GM12878 (cell line): Measurements from ENCODE around the gene LARGE1. TPM values are rescaled to one million over a fixed set of nuclear protein-coding genes. Genes with fewer than 3 reads are reported as not detected.

Experiments used
- ATAC-seq: fragments of 200-7000 bp; cut with Tn5 transposase; 3 replicates; pipeline ENCODE4 v1.9.1; 2020; ENCODE audit warnings: mild to moderate bottlenecking, moderate library complexity
- BruUV-seq: library from RNA; stranded (reverse); fragments of 400-500 nt; replicated peaks from 2 replicates; lab custom pipeline; 2021; lab: Mats Ljungman, UMichigan
- CTCF ChIA-PET: fragments of 300-600 bp; sonication (Branson Sonifier 250); formaldehyde crosslinking; extraction: SDS; loops from one replicate; lab custom pipeline; 2021; ENCODE audit warnings: inconsistent platforms; lab: Yijun Ruan, JAX
- POLR2A ChIA-PET: fragments of 350-600 bp; formaldehyde crosslinking; extraction: SDS; loops from one replicate; lab custom pipeline; 2021; ENCODE audit warnings: inconsistent platforms; lab: Charles Lee
- RAD21 ChIA-PET: fragments of 300-600 bp; sonication (Branson Sonifier 250); formaldehyde crosslinking; loops from one replicate; lab custom pipeline; 2023; ENCODE audit warnings: antibody characterized with exemption; ENCODE audit not compliant: unreplicated experiment; lab: Charles Lee
- SMC1A ChIA-PET: fragments of 300-600 bp; sonication (Branson Sonifier 250); formaldehyde crosslinking; loops from one replicate; lab custom pipeline; 2023; ENCODE audit not compliant: unreplicated experiment, uncharacterized antibody; lab: Charles Lee
- DNase-seq: peaks from one replicate; pipeline ENCODE4 v3.0.0-alpha.2; 2011; ENCODE audit warnings: low read depth, low spot score
- FAIRE-seq: peaks from 3 replicates; lab custom pipeline; 2011; peaks lifted over from hg19 to GRCh38; lab: Jason Lieb, UNC
- H2AFZ ChIP-seq: 2 replicates; pipeline ENCODE4 v1.6.0; 2011; ENCODE audit warnings: low read depth, low read length, control low read depth; ENCODE audit not compliant: control insufficient read depth
- H3K27ac ChIP-seq: 2 replicates; pipeline ENCODE4 v1.5.1; 2011; ENCODE audit warnings: control low read depth; ENCODE audit not compliant: control insufficient read depth, insufficient read depth
- H3K27me3 ChIP-seq, 2 experiments: replicated peaks in 1 of 2; 2 replicates each; pipeline versions ENCODE4 v1.6.0 to v1.6.1; 2011; ENCODE audit warnings: low read length in 1 of 2; ENCODE audit not compliant: control insufficient read depth in 2 of 2, insufficient read depth in 2 of 2
- H3K36me3 ChIP-seq, 2 experiments: 2 replicates each; pipeline ENCODE4 v1.5.1; 2011; ENCODE audit warnings: low read length in 1 of 2; ENCODE audit not compliant: control insufficient read depth in 2 of 2, insufficient read depth in 2 of 2
- H3K4me1 ChIP-seq: 2 replicates; pipeline ENCODE4 v1.6.1; 2011; ENCODE audit warnings: mild to moderate bottlenecking, low read length, moderate library complexity, mixed read lengths; ENCODE audit not compliant: control insufficient read depth, insufficient read depth
- H3K4me2 ChIP-seq: 2 replicates; pipeline ENCODE4 v1.6.0; 2011; ENCODE audit warnings: control low read depth; ENCODE audit not compliant: control insufficient read depth, insufficient read depth
- H3K4me3 ChIP-seq: fragments of 200-600 bp; sonication (generic); 2 replicates; pipeline ENCODE4 v1.5.1; 2016
- H3K79me2 ChIP-seq: 2 replicates; pipeline ENCODE4 v1.6.0; 2011; ENCODE audit warnings: low read length; ENCODE audit not compliant: control insufficient read depth, insufficient read depth
- H3K9ac ChIP-seq: 2 replicates; pipeline ENCODE4 v1.8.0; 2011; ENCODE audit warnings: low read length, control low read depth, mixed read lengths; ENCODE audit not compliant: control insufficient read depth, insufficient read depth
- H3K9me3 ChIP-seq: replicated peaks from 3 replicates; pipeline ENCODE4 v1.5.1; 2011; ENCODE audit warnings: mild to moderate bottlenecking, low read length; ENCODE audit not compliant: control insufficient read depth, insufficient read depth
- H4K20me1 ChIP-seq: 2 replicates; pipeline ENCODE4 v1.6.0; 2011; ENCODE audit not compliant: control insufficient read depth, insufficient read depth
- BHLHE40 ChIP-seq, 2 experiments: fragments of 450-650 bp in 1 of 2; IDR thresholded peaks; 2 replicates each; pipeline ENCODE4 v1.6.1; 2011 to 2017; ENCODE audit warnings: low read depth in 2 of 2, borderline replicate concordance in 1 of 2, improper control_type of control experiment in 1 of 2, low read length in 1 of 2, mild to moderate bottlenecking in 1 of 2
- RUNX3 ChIP-seq: IDR thresholded peaks from 2 replicates; pipeline ENCODE4 v1.6.1; 2012; ENCODE audit warnings: low read length, inconsistent platforms
- TARDBP ChIP-seq: IDR thresholded peaks from 2 replicates; pipeline ENCODE4 v1.6.1; 2016; ENCODE audit warnings: borderline replicate concordance
- TBL1XR1 ChIP-seq: IDR thresholded peaks from 2 replicates; pipeline ENCODE4 v1.6.1; 2012; ENCODE audit warnings: low read depth, low read length, improper control_type of control experiment
- TCF12 ChIP-seq: IDR thresholded peaks from 2 replicates; pipeline ENCODE4 v1.6.1; 2011; ENCODE audit warnings: low read depth, mild to moderate bottlenecking, low read length
- WGBS: methylation state at CpG from one replicate; pipeline ENCODE4 v1.1.6; 2016; ENCODE audit warnings: low lambda C conversion rate; ENCODE audit not compliant: insufficient replicate concordance, insufficient coverage; ENCODE audit errors: missing lambda C conversion rate; 5-methylcytosine and 5-hydroxymethylcytosine counted together
- in situ Hi-C: fragments of 300-500 bp; cut with MboI; formaldehyde crosslinking; loops from 9 replicates; pipeline ENCODE4 v1.14.3; 2018; ENCODE audit warnings: mixed read lengths
- intact Hi-C: fragments of 100-400 bp; cut with micrococcal nuclease; formaldehyde crosslinking; loops from one replicate; pipeline ENCODE4 v1.14.2; 2022; ENCODE audit not compliant: unreplicated experiment
- polyA plus RNA-seq, 11 experiments: library from polyadenylated mRNA; depleted of rRNA in 4 of 11; unstranded in 6 of 11; stranded (reverse) in 5 of 11; fragments of >200 nt; fragmentation: Nextera tagmentation in 4 of 11; fragmentation: Illumina TruSeq in 1 of 11; extraction: Ambion mirVana in 4 of 11; extraction: Trizol in 1 of 11; gene quantifications; 1 replicate in 1 of 11; 2 replicates in 10 of 11; pipeline versions ENCODE4 v1.2.1 to v1.2.3, GENCODE V29; 2011 to 2016; ENCODE audit warnings: inconsistent platforms in 2 of 11, missing spikeins in 2 of 11, low read depth in 1 of 11
- total RNA-seq, 4 experiments: library from RNA; depleted of rRNA in 3 of 4; stranded (reverse); fragments of >200 nt in 3 of 4; fragmentation: Illumina TruSeq in 1 of 4; extraction: Trizol in 1 of 4; gene quantifications; 2 replicates each; pipeline versions ENCODE4 v1.2.1 to v1.2.3, GENCODE V29; 2013 to 2021
- TF ChIP-seq, protein P1 (sequence below): fragments of 450-650 bp; IDR thresholded peaks from 2 replicates; pipeline ENCODE4 v1.6.1; 2017; ENCODE audit warnings: low read depth, mild to moderate bottlenecking, moderate library complexity
- TF ChIP-seq, protein P2 (sequence below): IDR thresholded peaks from 2 replicates; pipeline ENCODE4 v1.6.1; 2011; ENCODE audit warnings: low read depth, mild to moderate bottlenecking, low read length, moderate library complexity, borderline replicate concordance; ENCODE audit errors: extremely low read depth

Gene LARGE1
- total and polyA plus RNA-seq, 10 of the 15 experiments (the other 5 are each of a cell fraction or from before 2014, with no cell fraction given) = 3.2 to 41.4 (median 17.3) TPM

DNA sequence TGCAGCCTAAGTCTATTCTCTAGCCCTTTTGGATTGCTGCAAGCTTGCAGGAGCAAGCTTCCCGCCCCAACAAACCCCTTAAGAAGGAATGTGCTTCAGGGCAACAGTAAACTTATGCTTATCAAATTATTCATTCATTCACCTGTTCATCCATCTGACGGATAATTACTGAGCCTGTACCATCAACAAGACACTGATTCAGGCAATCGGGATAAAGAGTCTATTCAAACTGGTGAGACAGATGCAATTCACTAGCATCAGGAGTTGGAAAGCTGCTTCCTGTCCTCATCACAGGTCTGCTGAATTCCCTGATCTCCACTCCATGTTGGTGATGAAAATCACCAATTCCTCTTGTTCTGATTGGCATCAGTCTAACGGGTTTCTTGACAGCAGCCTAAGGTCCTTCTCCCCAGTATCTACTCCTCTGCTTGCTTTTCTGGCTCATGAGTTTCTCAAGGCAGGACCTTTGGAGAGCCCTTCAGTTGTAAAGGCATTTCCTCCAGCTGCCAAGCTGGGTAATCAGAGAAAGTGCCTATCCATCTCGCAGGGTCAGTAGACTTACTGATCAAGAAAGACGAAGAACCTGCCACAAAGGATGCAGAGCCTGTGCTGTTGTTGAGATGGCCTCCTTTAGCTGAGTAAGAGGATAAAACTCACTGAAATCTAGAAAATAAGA is 433.1 kb downstream of the LARGE1 start:
- ATAC-seq = no peak
- no peak for TF ChIP-seq BHLHE40 (IDR thresholded peaks at IDR 0.05; ENCODE audit: borderline replicate concordance in 1 of 2, low read depth in 2 of 2, low read length in 1 of 2)
- no peak for TF ChIP-seq TCF12
- TF ChIP-seq, protein P1, sequence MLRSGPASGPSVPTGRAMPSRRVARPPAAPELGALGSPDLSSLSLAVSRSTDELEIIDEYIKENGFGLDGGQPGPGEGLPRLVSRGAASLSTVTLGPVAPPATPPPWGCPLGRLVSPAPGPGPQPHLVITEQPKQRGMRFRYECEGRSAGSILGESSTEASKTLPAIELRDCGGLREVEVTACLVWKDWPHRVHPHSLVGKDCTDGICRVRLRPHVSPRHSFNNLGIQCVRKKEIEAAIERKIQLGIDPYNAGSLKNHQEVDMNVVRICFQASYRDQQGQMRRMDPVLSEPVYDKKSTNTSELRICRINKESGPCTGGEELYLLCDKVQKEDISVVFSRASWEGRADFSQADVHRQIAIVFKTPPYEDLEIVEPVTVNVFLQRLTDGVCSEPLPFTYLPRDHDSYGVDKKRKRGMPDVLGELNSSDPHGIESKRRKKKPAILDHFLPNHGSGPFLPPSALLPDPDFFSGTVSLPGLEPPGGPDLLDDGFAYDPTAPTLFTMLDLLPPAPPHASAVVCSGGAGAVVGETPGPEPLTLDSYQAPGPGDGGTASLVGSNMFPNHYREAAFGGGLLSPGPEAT = no peak
- no peak for TF ChIP-seq TBL1XR1
- TF ChIP-seq, protein P2, sequence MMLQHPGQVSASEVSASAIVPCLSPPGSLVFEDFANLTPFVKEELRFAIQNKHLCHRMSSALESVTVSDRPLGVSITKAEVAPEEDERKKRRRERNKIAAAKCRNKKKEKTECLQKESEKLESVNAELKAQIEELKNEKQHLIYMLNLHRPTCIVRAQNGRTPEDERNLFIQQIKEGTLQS = no peak
- no peak for TF ChIP-seq RUNX3
- TF ChIP-seq TARDBP = no peak
- TF ChIP-seq, all 136 proteins: peak for 0
- RAD21 ChIA-PET = no interaction called here
- Histone ChIP-seq H3K79me2 (no peaks in the 10 kb centered on the region), H3K9ac (no peak overlapping the region), H2AFZ (no peak overlapping the region), H3K4me1 (no peaks in the 10 kb centered on the region), H3K4me3 (no peak overlapping the region), H3K4me2 (no peak overlapping the region), H3K36me3 (no peaks in the 10 kb centered on the region), H3K9me3 (no peaks in the 10 kb centered on the region; the same call in 2 of the 3 replicates), H4K20me1 (no peaks in the 10 kb centered on the region), H3K27ac (no peak overlapping the region), H3K27me3 (no peaks in the 10 kb centered on the region)
- CTCF ChIA-PET = interaction anchor here (1.0 kb wide), 1 partner anchor 11 kb away, joined by 3 read pairs; no protein-coding TSS in a partner anchor
- intact Hi-C loops = no loop called here
- WGBS = 97% methylated on average over 6 of the region's 6 CpGs
- in situ Hi-C loops = no loop called here
- DNase-seq (no peak), FAIRE-seq (no peak)
- no TSS peak for BruUV-seq
- POLR2A ChIA-PET = interaction anchor here (1.3 kb wide), 1 partner anchor 11 kb away, joined by 4 read pairs; no protein-coding TSS in a partner anchor
- SMC1A ChIA-PET = no interaction called here
